HepG2 (cell line): ENCODE data around the gene DBNDD1. TPM values are rescaled to one million over a fixed set of nuclear protein-coding genes. Genes with fewer than 3 reads are reported as not detected.

Experiments
- ARID4A ChIP-seq: sonication (generic); formaldehyde crosslinking; IDR thresholded peaks from 2 replicates; pipeline ENCODE4 v1.5.0; 2020; ENCODE audit warnings: mild to moderate bottlenecking, missing genetic modification reagents, borderline replicate concordance
- DDIT3 ChIP-seq: sonication (generic); formaldehyde crosslinking; IDR thresholded peaks from 2 replicates; pipeline ENCODE4 v1.4.0; 2020; ENCODE audit warnings: mild to moderate bottlenecking, missing genetic modification reagents
- FOXJ3 ChIP-seq: sonication (generic); formaldehyde crosslinking; IDR thresholded peaks from 2 replicates; pipeline ENCODE4 v1.4.0; 2020; ENCODE audit warnings: missing genetic modification reagents, mild to moderate bottlenecking, borderline replicate concordance
- IRF1 ChIP-seq: sonication (generic); formaldehyde crosslinking; IDR thresholded peaks from 2 replicates; pipeline ENCODE4 v1.4.0; 2020; ENCODE audit warnings: low read depth, mild to moderate bottlenecking, missing genetic modification reagents
- SATB2 ChIP-seq: sonication (generic); formaldehyde crosslinking; IDR thresholded peaks from 2 replicates; pipeline ENCODE4 v1.5.0; 2020; ENCODE audit warnings: missing genetic modification reagents
- THAP9 ChIP-seq: sonication (generic); formaldehyde crosslinking; IDR thresholded peaks from 2 replicates; pipeline ENCODE4; 2020; ENCODE audit warnings: missing genetic modification reagents, mild to moderate bottlenecking, borderline replicate concordance
- TIGD3 ChIP-seq: sonication (generic); formaldehyde crosslinking; IDR thresholded peaks from 2 replicates; pipeline ENCODE4 v1.5.1; 2020; ENCODE audit warnings: mild to moderate bottlenecking, missing genetic modification reagents, borderline replicate concordance
- TRAFD1 ChIP-seq: sonication (generic); formaldehyde crosslinking; IDR thresholded peaks from 2 replicates; pipeline ENCODE4 v1.5.1; 2020; ENCODE audit warnings: missing genetic modification reagents, mild to moderate bottlenecking, borderline replicate concordance
- TRIM22 ChIP-seq: fragments of 450-650 bp; IDR thresholded peaks from 2 replicates; pipeline ENCODE4 v1.6.1; 2017
- UBTF ChIP-seq: sonication (generic); formaldehyde crosslinking; IDR thresholded peaks from 2 replicates; pipeline ENCODE4 v1.4.0; 2020; ENCODE audit warnings: mild to moderate bottlenecking, missing genetic modification reagents
- polyA plus RNA-seq, 8 experiments: library from polyadenylated mRNA; depleted of rRNA in 3 of 8; stranded (reverse) in 7 of 8; unstranded in 1 of 8; fragments of >200 nt; fragmentation: Illumina TruSeq in 4 of 8; extraction: Trizol in 4 of 8; gene quantifications; 2 replicates each; pipeline versions ENCODE4 v1.2.1 to v1.2.3, GENCODE V29; 2011 to 2016; ENCODE audit warnings: low read depth in 4 of 8, missing spikeins in 1 of 8, mixed read lengths in 1 of 8; ENCODE audit not compliant: insufficient read depth in 1 of 8
- total RNA-seq, 5 experiments: library from RNA; depleted of rRNA; stranded (reverse); fragments of >200 nt; fragmentation: Illumina TruSeq; extraction: Trizol; gene quantifications; 2 replicates each; pipeline ENCODE4 v1.2.3, GENCODE V29; 2016; ENCODE audit warnings: low read depth in 1 of 5

The DBNDD1 gene
- total and polyA plus RNA-seq, 2 of the 13 experiments (the other 11 are each of a cell fraction or from before 2014, with no cell fraction given), result 17.0 to 40.4 TPM

GRCh38 chr16:90046122-90046970 is 27.1 kb upstream of the DBNDD1 start (continued):
- TF ChIP-seq TIGD3 (CRISPR knock-in tag) (no peak), TRIM22 (no peak), SATB2 (CRISPR knock-in tag) (no peak), THAP9 (peak; percentile 99), UBTF (CRISPR knock-in tag) (no peak), IRF1 (no peak), FOXJ3 (CRISPR knock-in tag) (no peak), ARID4A (CRISPR knock-in tag) (no peak), TRAFD1 (CRISPR knock-in tag) (no peak), DDIT3 (CRISPR knock-in tag) (no peak)
